ENCODE measurements around the gene FOXP1. TPM values are rescaled to one million over a fixed set of nuclear protein-coding genes. Genes with fewer than 3 reads are reported as not detected.

Gene FOXP1
- total and polyA plus RNA-seq, 2 of the 13 experiments (the other 11 are each of a cell fraction or from before 2014, with no cell fraction given) = 40.4 to 59.0 TPM

DNA sequence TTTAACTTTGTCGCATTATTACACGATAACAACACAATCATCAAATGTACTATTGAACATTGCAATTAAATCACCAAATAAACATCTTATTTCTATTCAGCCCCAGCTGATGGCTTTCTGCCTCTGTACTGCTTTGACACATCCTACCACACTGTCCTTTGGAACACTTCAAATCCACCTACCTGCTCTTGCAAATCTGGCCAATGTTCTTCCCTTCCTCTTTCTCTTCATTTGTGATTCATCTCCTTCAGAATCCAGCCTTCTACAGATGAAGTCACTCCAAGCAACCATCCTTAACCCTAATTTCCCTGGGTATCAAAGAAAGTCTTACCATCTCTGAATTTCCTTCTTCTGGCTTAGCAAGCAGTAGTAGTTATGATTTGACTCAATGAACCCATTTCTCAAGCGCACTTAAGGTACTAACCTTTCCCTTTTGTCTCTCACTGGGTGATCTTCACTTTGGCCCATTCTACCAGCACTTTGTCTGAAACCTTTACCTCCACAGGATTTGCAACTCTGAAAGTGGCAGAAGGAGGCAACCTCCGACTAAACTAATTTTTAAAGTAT, 502.9 kb downstream of the FOXP1 start:
- Histone ChIP-seq H3K4me3 (replicated peaks in 1 of 3; ENCODE audit: insufficient read depth in 1 of 3, low read depth in 2 of 3, low read length in 3 of 3) (no peak overlapping the region), H2AFZ (ENCODE audit: low read length) (no peak overlapping the region), H4K20me1 (ENCODE audit: insufficient read depth, low read length) (no peaks in the 10 kb centered on the region), H3K4me2 (ENCODE audit: low read depth, low read length) (no peak overlapping the region), H3K9ac (ENCODE audit: insufficient read depth, low read depth, low read length) (no peak overlapping the region), H3K27me3 (ENCODE audit: control insufficient read depth in 1 of 2, insufficient read depth in 2 of 2, low read length in 2 of 2) (no peaks in the 10 kb centered on the region), H3K79me2 (ENCODE audit: insufficient read depth, low read length) (peaks cover 2% of the 10 kb centered on the region), H3K9me3 (ENCODE audit: low read length) (no peaks in the 10 kb centered on the region), H3K36me3 (replicated peaks in 1 of 2; ENCODE audit: control insufficient read depth in 1 of 2, insufficient read depth in 2 of 2, low read length in 2 of 2) (0 out of 5 replicates have a peak, but pooled peaks cover 0 to 2% of the 10 kb centered on the region in 2 experiments), H3K27ac (ENCODE audit: extremely low read length, insufficient read depth, low read length) (no peak overlapping the region), H3K4me1 (ENCODE audit: insufficient read depth, low read length) (peaks cover 47% of the 10 kb centered on the region)
- TSS peak; percentile 5 for BruUV-seq (replicated peaks)
- TF ChIP-seq ZNF773 (CRISPR knock-in tag; IDR thresholded peaks at IDR 0.05; ENCODE audit: borderline replicate concordance) (no peak), PHB2 (IDR thresholded peaks at IDR 0.05; ENCODE audit: partially characterized antibody) (no peak)
- CTCF ChIA-PET (ENCODE audit: low intra/inter-chr PET ratio, low total read pairs) = no interaction called here
- intact Hi-C loops (cut with micrococcal nuclease; ENCODE audit: unreplicated experiment) = no loop called here
- WGBS (ENCODE audit: low lambda C conversion rate) = 100% methylated on average over 4 of the region's 4 CpGs
- DNase-seq (ENCODE audit: low spot score) = no peak
- POLR2A ChIA-PET = no interaction called here
- ATAC-seq = no peak
- in situ Hi-C loops (cut with HindIII; ENCODE audit: extremely low pct_ligation_motif_present, low pct_unique_long_range_greater_than_20kb) = no loop called here
- no peak for FAIRE-seq

DNA sequence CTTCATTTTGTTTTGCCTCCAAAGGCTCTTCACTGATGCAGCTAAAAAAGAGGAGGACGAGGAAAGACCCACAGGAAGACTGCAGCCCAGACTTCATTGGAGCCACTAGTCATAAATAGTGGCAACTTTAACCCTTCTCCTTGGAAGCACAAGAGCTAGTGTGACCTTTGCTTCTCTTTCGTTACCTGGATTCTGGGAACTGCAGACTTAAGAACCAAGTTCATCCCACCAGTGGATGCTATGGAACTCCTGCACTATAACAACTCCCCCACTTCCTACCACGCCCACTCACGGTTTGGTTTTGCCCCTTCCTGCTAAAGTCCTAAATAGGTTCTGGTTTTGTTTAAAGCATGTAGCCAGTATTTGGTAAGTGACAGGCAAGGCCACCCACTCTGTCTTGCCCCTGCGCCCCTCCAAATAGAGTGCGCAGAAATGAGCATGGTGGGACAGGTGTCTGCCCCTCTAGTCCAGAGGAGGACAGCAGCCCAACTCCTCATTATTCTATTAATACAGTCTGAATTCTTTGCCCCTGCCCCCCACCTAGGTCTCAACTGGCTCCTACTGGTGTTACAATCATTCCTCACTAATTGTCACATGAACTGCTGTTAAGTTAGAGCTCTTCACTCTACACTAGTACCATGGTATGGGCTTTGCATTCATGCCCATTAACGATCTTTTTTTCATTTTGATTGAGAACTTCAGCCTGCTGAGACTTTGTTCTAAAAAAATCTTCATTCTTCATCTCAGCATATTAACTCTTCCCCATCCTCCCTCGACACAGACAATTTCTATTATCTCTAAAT, 504.6 kb downstream of the FOXP1 start:
- Histone ChIP-seq H3K27me3 (ENCODE audit: control insufficient read depth in 1 of 2, insufficient read depth in 2 of 2, low read length in 2 of 2) (no peaks in the 10 kb centered on the region), H3K4me1 (ENCODE audit: insufficient read depth, low read length) (peaks cover 32% of the 10 kb centered on the region), H3K9me3 (ENCODE audit: low read length) (no peaks in the 10 kb centered on the region), H3K4me2 (ENCODE audit: low read depth, low read length) (no peak overlapping the region), H3K27ac (ENCODE audit: extremely low read length, insufficient read depth, low read length) (no peak overlapping the region), H3K36me3 (replicated peaks in 1 of 2; ENCODE audit: control insufficient read depth in 1 of 2, insufficient read depth in 2 of 2, low read length in 2 of 2) (0 out of 5 replicates have a peak, but pooled peaks cover 0 to 2% of the 10 kb centered on the region in 2 experiments), H3K9ac (ENCODE audit: insufficient read depth, low read depth, low read length) (no peak overlapping the region), H3K79me2 (ENCODE audit: insufficient read depth, low read length) (no peaks in the 10 kb centered on the region), H4K20me1 (ENCODE audit: insufficient read depth, low read length) (no peaks in the 10 kb centered on the region), H3K4me3 (replicated peaks in 1 of 3; ENCODE audit: insufficient read depth in 1 of 3, low read depth in 2 of 3, low read length in 3 of 3) (no peak overlapping the region), H2AFZ (ENCODE audit: low read length) (no peak overlapping the region)
- CTCF ChIA-PET (ENCODE audit: low intra/inter-chr PET ratio, low total read pairs) = no interaction called here
- in situ Hi-C loops (cut with HindIII; ENCODE audit: extremely low pct_ligation_motif_present, low pct_unique_long_range_greater_than_20kb) (no loop called here), intact Hi-C loops (cut with micrococcal nuclease; ENCODE audit: unreplicated experiment) (no loop called here)
- no peak for FAIRE-seq
- no peak for DNase-seq (ENCODE audit: low spot score)
- no peak for ATAC-seq
- 98% methylated on average over 8 of the region's 8 CpGs for WGBS (ENCODE audit: low lambda C conversion rate)
- no peak for TF ChIP-seq DMAP1 (CRISPR knock-in tag; IDR thresholded peaks at IDR 0.05)
- no peak for TF ChIP-seq MBNL3 (CRISPR knock-in tag; conservative IDR thresholded peaks at IDR 0.05)
- peak; percentile 29 for TF ChIP-seq RBM22 (optimal IDR thresholded peaks at IDR 0.05; ENCODE audit: low read length)
- no TSS peak for BruUV-seq (replicated peaks)
- POLR2A ChIA-PET = no interaction called here
